GM12872 (cell line): ENCODE measurements around the gene REST.

ENCODE experiments used
- CTCF ChIP-seq: IDR thresholded peaks from 3 replicates; pipeline ENCODE4 v1.5.1; 2011; ENCODE audit warnings: low read depth, mild to moderate bottlenecking, low read length, moderate library complexity; ENCODE audit not compliant: insufficient read depth

REST gene

GRCh38 chr4:56990109-56990905 is 82.6 kb downstream of the REST start:
- TF ChIP-seq CTCF, result no peak

- no peak for TF ChIP-seq CTCF
Measured at GRCh38 chr4:56995525-56995924, 87.8 kb downstream of the REST start.

GRCh38 chr4:56999751-57000150 is 92.1 kb downstream of the REST start:
- TF ChIP-seq CTCF, result no peak

GRCh38 chr4:57013543-57014120 is 105.9 kb downstream of the REST start:
- no peak for TF ChIP-seq CTCF
